Measurements from ENCODE around the gene YAP1.

The YAP1 gene

GRCh38 chr11:102202972-102203371 lies 92.7 kb downstream of the YAP1 start:
- DNase-seq: no peak

- no peak for DNase-seq
These were observed 93.9 kb downstream of the YAP1 start for GRCh38 chr11:102204174-102204573.

GRCh38 chr11:102205805-102206204 lies 95.6 kb downstream of the YAP1 start:
- no peak for DNase-seq

- no peak for DNase-seq
These were observed 98.6 kb downstream of the YAP1 start for GRCh38 chr11:102208835-102209234.

DNA sequence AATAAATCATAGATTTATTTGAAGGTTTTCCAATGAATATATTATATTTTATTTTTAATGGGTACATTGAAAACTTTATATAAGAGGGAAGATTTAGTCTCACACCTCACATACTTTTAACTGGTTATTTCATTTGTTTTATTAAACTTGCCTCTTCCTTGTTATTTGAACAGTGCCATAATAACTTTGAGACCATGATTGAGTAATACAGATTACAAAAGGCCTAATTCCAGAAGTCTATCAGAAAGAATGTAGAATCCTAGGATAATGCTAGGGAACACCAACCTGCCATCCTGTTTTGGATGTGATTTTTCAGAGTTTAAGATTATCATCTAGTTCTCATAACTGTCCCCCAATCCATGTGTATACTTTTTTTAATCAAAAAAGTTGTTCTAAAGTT lies 104.4 kb downstream of the YAP1 start:
- no peak for DNase-seq

- DNase-seq: no peak
These were observed 106.3 kb downstream of the YAP1 start for GRCh38 chr11:102216433-102217075.

- DNase-seq: no peak
These were observed 110.7 kb downstream of the YAP1 start for GRCh38 chr11:102220728-102221467.

DNA sequence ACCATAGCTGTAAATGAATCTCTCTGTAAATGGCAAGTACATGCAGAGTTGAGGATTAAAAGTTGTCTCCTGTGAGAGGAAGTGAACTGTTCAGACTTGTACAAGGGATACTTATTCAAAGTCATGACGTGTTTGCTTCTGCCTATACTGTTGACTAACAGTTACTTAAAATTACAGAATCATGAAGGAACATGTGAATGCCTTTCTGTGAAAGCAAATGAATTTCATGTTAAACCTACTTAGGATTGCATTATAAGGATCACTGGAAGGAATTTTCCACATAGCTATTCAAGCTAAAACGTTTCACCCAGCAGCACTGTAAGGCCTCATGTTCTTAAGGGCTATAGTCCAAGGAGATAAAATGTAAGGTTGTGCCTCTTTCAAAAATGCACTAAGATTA lies 113.6 kb downstream of the YAP1 start:
- no peak for DNase-seq

DNA sequence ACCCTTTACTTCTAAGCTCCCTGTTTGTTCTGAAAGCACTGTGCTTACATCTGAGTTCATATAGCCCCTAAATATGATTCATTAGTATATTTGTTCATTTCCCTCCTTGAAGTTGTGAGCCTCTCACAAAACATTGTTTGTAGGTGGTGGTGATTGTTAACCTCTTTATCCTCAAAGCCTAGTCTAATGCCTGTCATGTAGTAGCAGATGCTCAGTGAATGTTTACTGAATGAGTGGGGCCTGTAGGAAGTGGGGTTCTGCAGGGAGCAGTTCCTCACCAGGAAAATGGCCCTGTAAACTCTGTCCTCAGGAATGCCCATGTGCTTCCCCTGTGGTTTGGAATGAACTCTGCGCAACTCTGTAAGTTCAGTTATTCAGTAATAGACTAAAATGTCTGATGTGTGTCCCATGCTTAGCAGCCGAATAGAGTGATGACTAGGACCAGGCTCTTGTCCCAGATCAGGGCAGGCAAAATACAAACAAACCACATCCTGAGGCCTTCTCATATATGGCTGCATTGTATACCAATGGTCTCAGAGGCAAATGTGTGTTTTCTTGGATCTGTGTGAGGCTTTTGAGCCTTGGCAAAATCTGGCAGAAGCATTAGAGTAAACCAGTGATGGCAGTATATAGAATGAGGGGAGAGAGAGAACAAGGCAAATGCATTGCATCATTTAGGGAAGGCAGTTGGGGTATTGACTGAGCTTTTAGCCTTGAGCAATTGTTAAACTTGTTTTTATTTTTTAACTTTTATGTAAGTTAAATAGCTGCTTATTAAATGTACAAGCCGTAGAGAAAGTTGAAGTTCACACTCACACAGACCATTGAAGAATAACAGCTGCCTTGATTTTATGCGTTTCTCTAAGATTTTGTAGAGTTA lies 115.7 kb downstream of the YAP1 start:
- DNase-seq: no peak

DNA sequence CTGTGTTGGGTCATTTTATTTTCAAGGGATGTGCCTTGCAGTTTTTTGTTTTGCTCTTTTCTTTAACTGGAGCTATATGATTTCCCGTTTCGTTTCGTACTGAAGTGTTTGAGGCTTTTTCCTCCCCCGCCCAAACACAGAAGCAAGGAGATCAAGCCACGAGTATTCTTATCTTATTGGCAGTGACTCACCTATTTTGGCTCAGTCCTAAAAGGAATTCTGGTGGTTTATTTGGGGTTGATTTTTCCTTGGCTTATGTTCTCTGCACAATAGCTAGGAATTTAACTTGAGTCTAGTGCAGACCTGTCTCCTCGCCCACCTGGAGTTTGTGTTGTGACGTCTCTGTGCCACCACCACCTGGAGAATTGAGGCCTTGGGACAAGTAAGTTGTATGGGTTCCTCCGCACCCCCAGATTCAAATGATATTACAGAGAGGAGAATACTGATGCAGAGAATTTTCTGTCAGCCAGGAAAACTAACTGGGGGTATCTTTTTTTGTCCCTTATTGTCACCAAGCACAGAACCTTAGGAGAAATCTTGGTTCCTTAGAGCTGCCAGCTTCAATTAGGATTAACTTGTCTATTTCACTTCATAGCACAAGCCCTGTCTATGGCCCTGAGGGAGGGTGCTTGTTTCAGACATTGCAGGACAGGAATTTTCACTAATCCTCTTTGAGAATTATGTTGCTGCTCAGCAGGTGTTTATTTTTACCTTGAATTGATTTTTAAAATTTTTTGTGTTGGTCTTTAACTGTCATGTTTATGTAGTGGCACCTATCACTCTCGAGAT lies 116.6 kb downstream of the YAP1 start:
- no peak for DNase-seq

DNA sequence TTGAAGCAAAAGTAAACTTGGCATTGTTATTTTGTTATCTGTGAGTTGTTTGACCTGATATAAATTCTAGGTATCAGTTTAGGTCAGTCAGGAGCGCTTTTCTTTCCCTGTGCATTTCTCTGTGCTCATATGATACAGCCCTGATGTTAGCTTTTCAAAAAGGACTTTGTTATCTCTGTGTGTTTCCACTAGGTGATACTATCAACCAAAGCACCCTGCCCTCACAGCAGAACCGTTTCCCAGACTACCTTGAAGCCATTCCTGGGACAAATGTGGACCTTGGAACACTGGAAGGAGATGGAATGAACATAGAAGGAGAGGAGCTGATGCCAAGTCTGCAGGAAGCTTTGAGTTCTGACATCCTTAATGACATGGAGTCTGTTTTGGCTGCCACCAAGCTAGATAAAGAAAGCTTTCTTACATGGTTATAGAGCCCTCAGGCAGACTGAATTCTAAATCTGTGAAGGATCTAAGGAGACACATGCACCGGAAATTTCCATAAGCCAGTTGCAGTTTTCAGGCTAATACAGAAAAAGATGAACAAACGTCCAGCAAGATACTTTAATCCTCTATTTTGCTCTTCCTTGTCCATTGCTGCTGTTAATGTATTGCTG lies 119.4 kb downstream of the YAP1 start:
- no peak for DNase-seq

DNA sequence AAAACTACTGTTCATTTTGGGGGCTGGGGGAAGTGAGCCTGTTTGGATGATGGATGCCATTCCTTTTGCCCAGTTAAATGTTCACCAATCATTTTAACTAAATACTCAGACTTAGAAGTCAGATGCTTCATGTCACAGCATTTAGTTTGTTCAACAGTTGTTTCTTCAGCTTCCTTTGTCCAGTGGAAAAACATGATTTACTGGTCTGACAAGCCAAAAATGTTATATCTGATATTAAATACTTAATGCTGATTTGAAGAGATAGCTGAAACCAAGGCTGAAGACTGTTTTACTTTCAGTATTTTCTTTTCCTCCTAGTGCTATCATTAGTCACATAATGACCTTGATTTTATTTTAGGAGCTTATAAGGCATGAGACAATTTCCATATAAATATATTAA lies 119.9 kb downstream of the YAP1 start:
- DNase-seq: no peak

GRCh38 chr11:102230911-102231310 lies 120.7 kb downstream of the YAP1 start:
- no peak for DNase-seq

DNA sequence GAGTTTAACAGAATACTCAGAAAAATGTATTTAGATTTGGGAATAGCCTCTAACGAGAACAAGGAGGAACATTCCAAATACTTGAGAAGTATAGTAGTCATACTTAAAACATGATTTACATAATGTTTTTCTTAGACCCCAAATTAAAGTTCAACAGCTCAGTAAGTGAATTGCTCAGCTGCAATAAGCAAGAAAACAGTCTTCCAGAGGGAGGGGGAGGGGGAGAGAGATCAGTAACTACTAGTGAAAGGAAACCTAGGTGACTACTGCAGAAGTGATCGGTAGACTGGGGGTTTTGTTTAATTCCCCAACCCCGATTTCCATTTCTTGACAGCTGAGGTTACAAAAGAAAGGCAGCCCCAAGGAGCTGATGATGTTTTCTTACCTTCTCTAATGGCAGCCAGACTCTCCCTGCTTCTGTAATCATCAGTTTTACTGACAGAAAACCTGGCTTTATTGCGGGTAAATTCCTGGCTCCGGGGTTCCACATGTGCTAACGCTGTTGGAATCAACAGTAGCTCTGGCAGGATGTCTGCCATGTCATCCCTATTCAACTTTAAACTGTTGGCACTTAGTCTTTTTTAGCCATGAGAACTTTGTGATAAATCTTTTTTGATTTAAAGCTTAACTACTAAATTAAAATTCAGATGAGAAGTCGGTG lies 124.7 kb downstream of the YAP1 start:
- no peak for DNase-seq

DNA sequence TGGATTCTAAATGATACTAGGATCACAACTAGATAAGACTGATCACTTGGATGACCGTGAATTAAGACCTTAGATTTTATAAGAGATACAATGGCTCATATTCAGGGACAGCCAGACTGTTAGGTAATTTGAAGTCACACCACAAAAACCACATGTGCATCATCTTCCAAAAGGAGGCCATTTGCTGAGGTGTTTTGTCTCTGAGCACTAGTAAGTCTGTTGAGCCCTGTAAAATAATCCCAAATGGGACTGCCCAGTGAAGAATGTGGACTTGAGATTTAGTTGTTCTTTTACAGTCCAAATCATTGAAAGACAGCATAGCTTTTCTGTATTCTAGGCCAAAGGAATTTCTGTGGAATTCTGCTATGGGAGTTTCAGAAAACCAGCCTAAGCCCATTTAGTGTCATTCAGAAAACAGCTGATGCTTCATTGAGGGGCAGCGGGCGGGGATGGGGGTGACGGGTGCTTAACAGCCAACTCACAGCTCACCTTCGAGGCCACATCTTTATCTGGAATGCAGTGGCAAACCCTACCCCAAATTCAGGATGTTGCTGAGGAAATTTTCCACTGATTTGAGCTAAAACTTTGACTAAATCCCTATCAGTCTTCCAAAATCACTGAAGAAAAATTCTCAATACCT lies 127.0 kb downstream of the YAP1 start:
- DNase-seq: no peak

DNA sequence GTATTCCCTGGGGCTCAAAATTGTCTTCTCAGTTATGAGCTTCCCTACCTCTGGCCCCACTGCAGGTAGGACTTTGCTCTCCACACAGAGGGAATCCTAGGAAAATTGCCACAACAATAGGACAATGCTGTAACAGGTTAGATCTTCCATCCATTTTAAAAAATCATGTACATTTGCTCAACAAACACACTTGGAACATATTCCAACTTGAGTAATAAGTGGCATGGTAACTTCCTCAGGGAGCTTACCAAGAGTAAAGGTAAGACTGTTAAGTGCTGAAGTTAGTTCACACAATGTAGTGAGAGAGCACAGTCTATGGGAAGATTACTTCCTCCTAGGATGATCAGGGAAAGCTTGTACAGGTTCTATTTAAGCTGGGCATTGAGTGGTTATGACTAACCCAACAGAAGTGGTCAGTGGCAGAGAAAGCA lies 128.2 kb downstream of the YAP1 start:
- DNase-seq: no peak

- DNase-seq: no peak
These were observed 129.2 kb downstream of the YAP1 start for GRCh38 chr11:102239448-102239847.

- DNase-seq: no peak
These were observed 129.7 kb downstream of the YAP1 start for GRCh38 chr11:102239911-102240310.

GRCh38 chr11:102240502-102240901 lies 130.3 kb downstream of the YAP1 start:
- DNase-seq: no peak

DNA sequence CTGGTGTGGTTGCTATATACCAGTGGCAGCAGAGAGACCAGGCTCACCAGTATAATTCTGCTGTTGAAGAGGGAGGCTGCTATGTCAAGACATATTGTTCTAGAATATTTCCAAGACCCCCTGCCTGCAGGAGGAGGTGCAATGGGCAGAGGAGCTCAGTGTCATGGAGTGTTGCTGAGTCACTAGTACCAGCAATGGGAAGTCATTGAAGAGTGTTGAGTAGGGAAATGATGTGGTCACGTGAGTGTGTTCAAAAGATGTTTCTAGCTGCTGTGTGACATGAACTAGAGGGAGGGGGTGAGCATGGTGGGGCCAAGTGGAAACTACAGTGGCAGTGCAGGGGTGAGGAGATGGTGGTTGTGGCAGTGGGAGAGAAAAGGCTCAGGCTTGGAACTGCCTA lies 130.8 kb downstream of the YAP1 start:
- DNase-seq: no peak

DNA sequence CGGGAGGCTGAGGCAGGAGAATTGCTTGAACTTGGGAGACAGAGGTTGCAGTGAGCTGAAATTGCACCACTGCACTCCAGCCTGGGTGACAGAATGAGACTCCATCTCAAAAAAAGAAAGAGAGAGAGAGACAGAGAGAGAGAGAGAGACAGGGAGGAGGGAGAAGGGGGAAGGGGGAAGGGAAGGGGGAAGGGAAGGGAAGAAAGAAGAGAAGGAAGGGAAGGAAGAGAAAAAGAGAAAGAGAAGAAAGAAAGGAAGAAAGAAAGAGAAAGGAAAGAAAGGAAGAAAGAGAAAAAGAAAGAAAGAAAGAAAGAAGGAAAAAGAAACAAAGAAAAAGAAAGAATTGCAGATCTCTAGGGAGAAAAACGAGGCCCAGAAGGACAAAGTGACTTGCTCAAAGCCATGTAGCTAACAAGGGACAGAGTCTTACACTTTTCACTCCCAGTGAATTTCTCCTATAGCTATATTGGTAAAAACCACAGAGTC lies 133.2 kb downstream of the YAP1 start:
- DNase-seq: no peak

Data from CD4-positive, alpha-beta T cell treated with Interleukin-1 beta for 1 hour (primary cell).